ENCODE results near the gene ZNF438.

Gene ZNF438

GRCh38 chr10:30823651-30824050 lies 208.0 kb downstream of the ZNF438 start:
- no peak overlapping the region for H3K4me3 ChIP-seq (ENCODE audit: insufficient read depth, low read depth, low read length)
- no peaks in the 10 kb centered on the region for H3K36me3 ChIP-seq (ENCODE audit: control insufficient read depth, insufficient read depth, low read length)
- WGBS, 2 experiments: 93 to 98% methylated on average over 2 of the region's 2 CpGs
- H3K9me3 ChIP-seq (ENCODE audit: control insufficient read depth, low read length): no peaks in the 10 kb centered on the region
- no peak overlapping the region for H3K27ac ChIP-seq (ENCODE audit: insufficient read depth, low read depth, low read length, poor library complexity, severe bottlenecking)
- no peaks in the 10 kb centered on the region for H3K4me1 ChIP-seq (ENCODE audit: control insufficient read depth, insufficient read depth, low read length)
- H3K27me3 ChIP-seq (ENCODE audit: control insufficient read depth, insufficient read depth, low read length, poor library complexity, severe bottlenecking): no peaks in the 10 kb centered on the region

DNA sequence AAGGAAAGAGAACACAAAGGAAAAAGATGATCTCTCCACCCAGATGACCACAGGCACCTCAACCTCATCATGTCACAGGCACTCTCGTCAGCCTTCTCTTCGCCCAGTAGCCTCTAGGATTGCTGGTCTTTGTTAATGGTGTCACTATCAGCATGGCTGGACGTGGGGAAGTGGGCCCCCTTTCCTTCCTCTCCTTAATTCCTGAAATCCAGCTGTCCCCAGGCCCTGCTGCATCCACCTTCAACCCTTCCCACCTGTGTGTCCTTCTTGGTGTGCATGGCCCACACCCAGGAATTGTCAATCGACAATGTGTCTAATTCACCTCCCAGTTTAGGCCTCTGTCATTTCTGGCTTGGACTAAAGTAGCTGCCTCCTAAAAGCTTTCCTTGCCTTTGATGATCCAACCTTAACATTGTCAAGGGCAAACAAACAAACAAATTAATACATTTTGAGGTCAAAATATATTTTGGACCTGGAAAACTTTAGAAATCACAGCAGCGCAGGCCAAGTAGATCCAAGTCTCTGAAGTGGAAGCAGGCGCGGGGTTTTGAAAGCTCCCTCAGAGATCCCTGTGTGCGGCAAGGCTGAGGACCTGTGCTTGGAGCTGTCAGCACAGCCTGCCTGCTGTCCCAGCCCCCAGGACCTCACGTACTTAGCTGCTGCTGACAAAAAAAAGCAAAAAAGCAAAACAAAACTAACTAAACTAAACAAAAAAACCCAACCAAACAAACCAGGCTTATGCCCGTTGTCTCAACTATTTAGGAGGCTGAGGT lies 208.8 kb downstream of the ZNF438 start:
- H3K27ac ChIP-seq (ENCODE audit: insufficient read depth, low read depth, low read length, poor library complexity, severe bottlenecking): no peak overlapping the region
- no peaks in the 10 kb centered on the region for H3K4me1 ChIP-seq (ENCODE audit: control insufficient read depth, insufficient read depth, low read length)
- H3K27me3 ChIP-seq (ENCODE audit: control insufficient read depth, insufficient read depth, low read length, poor library complexity, severe bottlenecking): no peaks in the 10 kb centered on the region
- no peak overlapping the region for H3K4me3 ChIP-seq (ENCODE audit: insufficient read depth, low read depth, low read length)
- no peaks in the 10 kb centered on the region for H3K36me3 ChIP-seq (ENCODE audit: control insufficient read depth, insufficient read depth, low read length)
- no peaks in the 10 kb centered on the region for H3K9me3 ChIP-seq (ENCODE audit: control insufficient read depth, low read length)
- WGBS, 2 experiments: 88 to 94% methylated on average over 10 of the region's 10 CpGs

DNA sequence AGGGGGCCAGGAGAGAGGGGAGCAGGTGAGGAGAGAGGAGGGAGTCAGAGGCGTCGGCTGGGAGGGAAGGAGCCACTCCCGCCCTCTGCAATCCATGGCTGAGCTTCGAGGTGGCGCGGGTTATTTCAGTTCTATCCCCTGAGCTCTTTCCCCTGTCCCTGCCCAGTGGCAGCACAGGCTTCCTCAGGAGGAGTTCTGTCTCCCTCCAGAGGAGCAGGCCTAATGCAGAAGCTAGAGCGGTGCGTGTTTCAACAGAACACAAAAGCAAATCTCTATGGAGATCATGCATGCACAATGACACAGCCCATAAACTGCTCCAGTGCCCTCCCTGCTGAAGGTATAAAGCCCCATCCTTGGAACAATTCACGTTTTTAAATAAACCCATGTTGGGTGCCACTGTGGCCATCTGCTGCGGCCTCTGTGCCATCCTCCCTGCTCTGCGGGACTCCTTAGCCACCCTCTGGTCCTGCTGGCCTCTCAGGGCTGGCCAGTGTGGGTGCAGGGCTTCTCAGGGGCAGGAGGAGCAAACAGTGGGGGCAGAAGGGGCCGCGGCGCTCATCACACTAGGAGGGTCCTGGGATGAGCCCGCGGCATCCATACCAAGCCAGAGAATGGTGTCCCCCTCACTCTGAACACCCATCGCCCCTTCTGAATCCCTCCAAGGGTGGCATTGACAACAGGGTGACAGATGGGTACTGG lies 209.5 kb downstream of the ZNF438 start:
- no peak overlapping the region for H3K4me3 ChIP-seq (ENCODE audit: insufficient read depth, low read depth, low read length)
- no peaks in the 10 kb centered on the region for H3K9me3 ChIP-seq (ENCODE audit: control insufficient read depth, low read length)
- no peaks in the 10 kb centered on the region for H3K36me3 ChIP-seq (ENCODE audit: control insufficient read depth, insufficient read depth, low read length)
- H3K27ac ChIP-seq (ENCODE audit: insufficient read depth, low read depth, low read length, poor library complexity, severe bottlenecking): no peak overlapping the region
- WGBS, 2 experiments: 87 to 88% methylated on average over 17 of the region's 17 CpGs
- H3K27me3 ChIP-seq (ENCODE audit: control insufficient read depth, insufficient read depth, low read length, poor library complexity, severe bottlenecking): no peaks in the 10 kb centered on the region
- H3K4me1 ChIP-seq (ENCODE audit: control insufficient read depth, insufficient read depth, low read length): no peaks in the 10 kb centered on the region

DNA sequence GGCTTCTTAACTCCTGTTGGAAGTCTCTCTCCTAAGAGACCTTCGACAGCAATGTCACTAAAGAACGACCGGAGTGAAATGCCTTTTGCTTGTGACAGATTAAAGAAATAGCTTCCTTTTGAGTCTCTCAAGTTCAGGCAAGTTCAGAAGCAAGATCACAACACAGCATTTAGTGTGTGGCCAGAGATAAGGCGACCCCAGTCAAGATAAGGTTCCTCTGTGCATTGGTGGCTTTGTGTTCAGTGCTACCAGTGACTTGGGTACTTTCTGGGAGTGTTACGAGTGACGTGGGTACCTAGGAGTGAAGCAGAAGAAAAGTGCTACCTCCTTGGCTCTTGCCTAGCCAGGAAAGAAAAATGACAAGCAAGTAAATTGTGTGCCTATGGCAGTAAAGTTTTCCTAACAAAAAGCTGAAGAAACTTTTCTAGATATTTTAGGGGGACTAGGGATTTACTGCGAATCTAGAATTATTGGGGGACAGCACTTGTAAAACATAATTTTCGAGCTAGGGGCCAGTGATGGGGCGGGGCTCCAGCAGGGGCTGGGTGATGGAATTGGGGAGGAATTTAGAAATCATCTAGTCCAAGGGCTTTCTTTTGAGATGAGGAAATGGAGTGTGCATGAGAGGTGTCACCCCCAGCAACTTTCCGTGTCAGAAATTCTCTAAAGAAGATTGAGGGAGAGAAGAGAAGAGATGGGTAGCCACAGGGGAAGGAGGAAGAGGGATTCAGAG lies 210.2 kb downstream of the ZNF438 start:
- Histone ChIP-seq H3K27me3 (ENCODE audit: control insufficient read depth, insufficient read depth, low read length, poor library complexity, severe bottlenecking) (no peaks in the 10 kb centered on the region), H3K27ac (ENCODE audit: insufficient read depth, low read depth, low read length, poor library complexity, severe bottlenecking) (no peak overlapping the region), H3K4me1 (ENCODE audit: control insufficient read depth, insufficient read depth, low read length) (no peaks in the 10 kb centered on the region), H3K4me3 (ENCODE audit: insufficient read depth, low read depth, low read length) (no peak overlapping the region), H3K36me3 (ENCODE audit: control insufficient read depth, insufficient read depth, low read length) (no peaks in the 10 kb centered on the region), H3K9me3 (ENCODE audit: control insufficient read depth, low read length) (no peaks in the 10 kb centered on the region)
- 92% methylated on average over 10 of the region's 10 CpGs for WGBS, 2 experiments

DNA sequence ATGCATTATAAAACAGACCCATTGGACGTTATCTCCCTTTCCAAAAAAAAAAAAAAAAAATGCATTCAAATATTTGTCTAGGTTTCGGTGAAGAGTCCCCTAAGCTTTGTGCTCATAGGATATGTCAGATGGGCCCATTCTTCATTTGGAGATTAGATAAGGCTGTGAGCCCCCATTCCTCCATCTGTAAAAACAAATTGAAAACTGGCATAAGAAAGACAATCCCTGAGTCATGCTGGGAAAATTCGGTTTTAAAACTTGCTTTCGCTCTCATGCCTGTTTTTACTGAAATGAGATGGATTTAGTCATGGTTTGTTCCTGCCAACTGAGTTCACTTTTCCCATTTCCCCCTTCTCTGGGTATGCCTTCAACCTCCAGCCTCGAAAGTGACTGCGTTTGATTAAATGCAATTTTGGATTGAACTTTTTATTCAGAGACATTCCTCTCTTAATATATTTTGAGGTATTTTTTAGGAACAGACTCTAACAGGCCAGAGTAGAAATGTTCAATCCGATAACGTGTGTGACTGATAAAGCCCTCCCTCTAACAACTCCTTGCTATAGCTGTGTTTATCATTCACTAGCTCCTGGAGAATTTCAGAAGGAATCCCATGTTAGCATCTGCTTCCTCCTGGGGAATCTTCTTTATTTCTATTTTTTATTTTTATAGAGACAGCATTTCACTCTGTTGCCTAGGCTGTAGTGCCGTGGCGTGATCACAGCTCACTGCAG lies 211.2 kb downstream of the ZNF438 start:
- Histone ChIP-seq H3K36me3 (ENCODE audit: control insufficient read depth, insufficient read depth, low read length) (no peaks in the 10 kb centered on the region), H3K4me1 (ENCODE audit: control insufficient read depth, insufficient read depth, low read length) (no peaks in the 10 kb centered on the region), H3K27ac (ENCODE audit: insufficient read depth, low read depth, low read length, poor library complexity, severe bottlenecking) (no peak overlapping the region), H3K4me3 (ENCODE audit: insufficient read depth, low read depth, low read length) (no peak overlapping the region), H3K9me3 (ENCODE audit: control insufficient read depth, low read length) (no peaks in the 10 kb centered on the region), H3K27me3 (ENCODE audit: control insufficient read depth, insufficient read depth, low read length, poor library complexity, severe bottlenecking) (no peaks in the 10 kb centered on the region)
- WGBS, 2 experiments: 86 to 90% methylated on average over 10 of the region's 10 CpGs

DNA sequence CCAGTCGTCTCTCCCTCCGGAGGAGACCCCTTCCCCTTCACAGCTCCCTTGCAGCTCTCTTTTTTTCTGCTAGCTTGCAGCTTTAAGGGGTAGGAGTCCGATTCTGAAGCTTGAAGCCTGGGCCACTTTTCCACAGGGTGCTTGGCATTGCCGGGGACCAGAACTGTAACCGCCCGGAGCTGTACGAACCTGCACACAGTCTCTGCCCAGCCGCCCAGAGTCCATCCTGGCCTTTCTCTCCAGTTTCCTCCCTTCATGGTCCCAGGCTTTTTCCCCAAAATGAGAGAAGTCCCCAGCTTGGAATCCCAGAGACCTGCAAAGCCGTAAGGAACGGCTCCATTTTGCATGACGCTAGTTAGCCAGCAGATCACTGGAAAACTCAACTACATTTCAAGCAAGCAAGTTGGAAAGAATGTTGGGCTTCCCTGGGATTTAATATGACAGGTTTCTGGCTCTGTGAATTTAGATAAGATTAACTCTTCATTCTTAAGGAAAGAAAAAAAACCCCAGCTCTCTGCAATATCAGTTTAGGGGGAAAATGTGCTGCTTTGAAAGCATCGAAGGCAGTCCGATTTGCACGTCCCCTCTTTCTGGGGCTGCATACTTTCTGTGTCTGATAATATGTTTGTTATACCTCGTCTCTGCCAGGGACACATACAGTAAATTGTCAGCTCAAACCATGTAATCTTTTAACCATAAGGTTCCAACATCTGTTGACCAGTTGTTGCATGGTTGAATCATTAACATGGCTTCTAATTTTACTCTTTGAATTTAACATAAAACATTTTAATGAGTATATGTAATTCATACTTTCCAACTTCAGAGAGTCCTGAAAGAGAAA lies 212.1 kb downstream of the ZNF438 start:
- Histone ChIP-seq H3K4me1 (ENCODE audit: control insufficient read depth, insufficient read depth, low read length) (no peaks in the 10 kb centered on the region), H3K4me3 (ENCODE audit: insufficient read depth, low read depth, low read length) (no peak overlapping the region), H3K36me3 (ENCODE audit: control insufficient read depth, insufficient read depth, low read length) (no peaks in the 10 kb centered on the region), H3K27me3 (ENCODE audit: control insufficient read depth, insufficient read depth, low read length, poor library complexity, severe bottlenecking) (no peaks in the 10 kb centered on the region), H3K9me3 (ENCODE audit: control insufficient read depth, low read length) (no peaks in the 10 kb centered on the region), H3K27ac (ENCODE audit: insufficient read depth, low read depth, low read length, poor library complexity, severe bottlenecking) (no peak overlapping the region)
- 91 to 92% methylated on average over 15 of the region's 15 CpGs for WGBS, 2 experiments

DNA sequence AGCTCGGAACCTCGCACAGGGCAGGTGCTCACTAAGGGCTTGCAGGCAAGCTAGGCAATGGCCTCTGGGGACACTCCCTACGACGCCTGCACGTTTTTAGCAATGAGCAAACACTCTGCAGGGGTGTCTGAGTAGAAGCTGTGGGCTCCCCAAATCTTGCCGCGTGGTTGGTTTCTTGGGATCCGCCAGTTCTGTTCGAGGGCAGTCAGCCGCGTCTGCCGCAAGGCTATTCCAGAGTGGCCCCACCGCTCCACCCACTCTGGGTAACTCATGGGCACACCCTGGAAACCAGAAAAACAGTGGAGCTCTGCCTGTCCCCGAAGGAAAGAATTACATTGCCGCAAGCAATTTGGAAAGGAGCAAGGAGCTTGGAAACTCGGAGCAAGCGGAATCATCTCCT lies 212.8 kb downstream of the ZNF438 start:
- no peak overlapping the region for H3K27ac ChIP-seq (ENCODE audit: insufficient read depth, low read depth, low read length, poor library complexity, severe bottlenecking)
- no peak overlapping the region for H3K4me3 ChIP-seq (ENCODE audit: insufficient read depth, low read depth, low read length)
- no peaks in the 10 kb centered on the region for H3K27me3 ChIP-seq (ENCODE audit: control insufficient read depth, insufficient read depth, low read length, poor library complexity, severe bottlenecking)
- no peaks in the 10 kb centered on the region for H3K4me1 ChIP-seq (ENCODE audit: control insufficient read depth, insufficient read depth, low read length)
- H3K9me3 ChIP-seq (ENCODE audit: control insufficient read depth, low read length): no peaks in the 10 kb centered on the region
- no peaks in the 10 kb centered on the region for H3K36me3 ChIP-seq (ENCODE audit: control insufficient read depth, insufficient read depth, low read length)
- 93 to 94% methylated on average over 17 of the region's 17 CpGs for WGBS, 2 experiments

GRCh38 chr10:30818010-30818660 lies 213.5 kb downstream of the ZNF438 start:
- no peak overlapping the region for H3K4me3 ChIP-seq (ENCODE audit: insufficient read depth, low read depth, low read length)
- no peaks in the 10 kb centered on the region for H3K36me3 ChIP-seq (ENCODE audit: control insufficient read depth, insufficient read depth, low read length)
- no peaks in the 10 kb centered on the region for H3K9me3 ChIP-seq (ENCODE audit: control insufficient read depth, low read length)
- no peaks in the 10 kb centered on the region for H3K27me3 ChIP-seq (ENCODE audit: control insufficient read depth, insufficient read depth, low read length, poor library complexity, severe bottlenecking)
- 91 to 93% methylated on average over 12 of the region's 12 CpGs for WGBS, 2 experiments
- H3K4me1 ChIP-seq (ENCODE audit: control insufficient read depth, insufficient read depth, low read length): no peaks in the 10 kb centered on the region
- no peak overlapping the region for H3K27ac ChIP-seq (ENCODE audit: insufficient read depth, low read depth, low read length, poor library complexity, severe bottlenecking)

GRCh38 chr10:30817541-30817940 lies 214.1 kb downstream of the ZNF438 start:
- Histone ChIP-seq H3K4me1 (ENCODE audit: control insufficient read depth, insufficient read depth, low read length) (no peaks in the 10 kb centered on the region), H3K27me3 (ENCODE audit: control insufficient read depth, insufficient read depth, low read length, poor library complexity, severe bottlenecking) (no peaks in the 10 kb centered on the region)
- WGBS, 2 experiments: 90 to 92% methylated on average over 5 of the region's 5 CpGs

More at GRCh38 chr10:30817541-30817940, 214.1 kb downstream of the ZNF438 start:
- Histone ChIP-seq H3K27ac (ENCODE audit: insufficient read depth, low read depth, low read length, poor library complexity, severe bottlenecking) (no peak overlapping the region), H3K36me3 (ENCODE audit: control insufficient read depth, insufficient read depth, low read length) (no peaks in the 10 kb centered on the region), H3K9me3 (ENCODE audit: control insufficient read depth, low read length) (no peaks in the 10 kb centered on the region), H3K4me3 (ENCODE audit: insufficient read depth, low read depth, low read length) (no peak overlapping the region)
